ENCODE measurements around the gene MCTP1.

GRCh38 chr5:95105638-95106037 is 179.3 kb downstream of the MCTP1 start:
- no peak for TF ChIP-seq EZH2 (IDR thresholded peaks at IDR 0.05; ENCODE audit: borderline replicate concordance, low read length)
- TF ChIP-seq CTCF (conservative IDR thresholded peaks at IDR 0.05 in 1 of 2, IDR thresholded peaks at IDR 0.05 in 1 of 2; ENCODE audit: extremely low read depth in 1 of 2, insufficient read depth in 1 of 2, low read depth in 1 of 2, low read length in 2 of 2), result no peak

All from mammary epithelial cell (primary cell).